Heart left ventricle (tissue), 13 donors: ENCODE results near the gene IGFN1.

Experiments used
- CTCF ChIP-seq, 12 donors: fragments of 200-600 bp; sonication (generic) in 4 of 12; IDR thresholded peaks; one replicate each; pipeline versions ENCODE4 v1.5.0 to v1.8.0; 2018 to 2022; ENCODE audit warnings: antibody characterized with exemption in 12 of 12, mild to moderate bottlenecking in 5 of 12
- POLR2A ChIP-seq, 2 donors: fragments of 450-650 bp; IDR thresholded peaks; one replicate each; pipeline ENCODE4 v1.6.1; 2017; ENCODE audit warnings: antibody characterized with exemption in 2 of 2, mild to moderate bottlenecking in 2 of 2, moderate library complexity in 2 of 2
- donor health status: ischemic (EF 13 %, LVEDD 7.1; RV severe dilation, severe dysfunction).
- donor health status: DM: no; HTN: yes; CAD: no.
- donor health status: DM: no; HTN: no; CAD: no.
- donor health status: ischemic (EF 25% LVEDD 6.9; RV normal size, moderate dysfunction).
- donor health status: ischemic (EF 25% LVEDD 5.7; RV mildly dilated, moderate dysfunction).
- donor health status: ischemic (EF 35%, LVEDD 5.7; RV mildly dilated, moderate dysfunction).
- donor health status: nonischemic (EF 11% LVEDD 7.7; RV severe dilation, severe dysfunction).
- donor health status: DM: yes; HTN: yes; CAD: no.
- donor health status: PGD.
- donor health status: ischemic (EF 29% LVEDD 5.4; RV normal size, mild dysfunction).
- donor health status: nonischemic (EF 23%, LVEDD 6.1; RV moderate dilation, normal function).

DNA sequence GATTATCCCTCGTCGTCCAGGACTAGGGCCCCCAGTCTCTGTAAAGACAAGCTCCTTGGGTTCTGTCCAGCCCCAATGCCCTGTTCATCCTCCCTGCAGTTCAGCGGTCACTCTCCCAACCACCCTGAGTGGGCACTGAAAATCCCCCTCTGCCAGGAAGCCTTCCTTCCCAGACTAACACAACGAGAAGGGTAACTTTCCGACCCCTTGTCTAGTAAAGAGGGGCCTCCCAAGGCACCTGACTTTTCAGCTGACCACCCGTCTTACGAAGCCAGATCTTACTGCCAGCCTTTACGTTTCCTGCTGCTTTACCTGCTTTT lies 49.7 kb upstream of the IGFN1 start:
- no peak for TF ChIP-seq POLR2A (IDR thresholded peaks at IDR 0.05)
- TF ChIP-seq CTCF (IDR thresholded peaks at IDR 0.05) = no peak
